Measurements from ENCODE around the gene ARHGAP23.

The ARHGAP23 gene

DNA sequence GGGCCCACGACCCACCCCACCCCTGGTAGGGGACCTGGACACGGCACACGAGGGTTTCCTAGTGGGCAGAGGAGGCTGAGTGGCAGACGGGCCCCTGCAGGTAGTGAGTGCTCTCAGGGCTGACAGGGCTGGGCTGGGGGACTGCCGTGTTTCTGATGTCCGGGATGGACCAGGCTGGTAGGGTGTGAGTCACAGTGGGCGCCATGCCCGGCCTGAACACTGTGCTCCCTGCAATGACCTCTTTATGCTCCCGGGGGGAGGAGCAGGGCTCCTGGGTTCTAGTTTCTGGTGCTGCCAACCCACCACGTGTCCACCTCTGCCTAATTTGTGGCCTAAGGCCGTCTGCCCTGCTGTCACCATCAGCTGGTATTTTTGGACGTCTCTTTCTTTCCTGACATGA is 26.3 kb downstream of the ARHGAP23 start:
- H3K27ac ChIP-seq = peak overlapping the region; percentile 29; the same call in 1 of the 2 replicates
- no peaks in the 10 kb centered on the region for H4K20me1 ChIP-seq (ENCODE audit: insufficient read depth)
- TF ChIP-seq, protein P1, sequence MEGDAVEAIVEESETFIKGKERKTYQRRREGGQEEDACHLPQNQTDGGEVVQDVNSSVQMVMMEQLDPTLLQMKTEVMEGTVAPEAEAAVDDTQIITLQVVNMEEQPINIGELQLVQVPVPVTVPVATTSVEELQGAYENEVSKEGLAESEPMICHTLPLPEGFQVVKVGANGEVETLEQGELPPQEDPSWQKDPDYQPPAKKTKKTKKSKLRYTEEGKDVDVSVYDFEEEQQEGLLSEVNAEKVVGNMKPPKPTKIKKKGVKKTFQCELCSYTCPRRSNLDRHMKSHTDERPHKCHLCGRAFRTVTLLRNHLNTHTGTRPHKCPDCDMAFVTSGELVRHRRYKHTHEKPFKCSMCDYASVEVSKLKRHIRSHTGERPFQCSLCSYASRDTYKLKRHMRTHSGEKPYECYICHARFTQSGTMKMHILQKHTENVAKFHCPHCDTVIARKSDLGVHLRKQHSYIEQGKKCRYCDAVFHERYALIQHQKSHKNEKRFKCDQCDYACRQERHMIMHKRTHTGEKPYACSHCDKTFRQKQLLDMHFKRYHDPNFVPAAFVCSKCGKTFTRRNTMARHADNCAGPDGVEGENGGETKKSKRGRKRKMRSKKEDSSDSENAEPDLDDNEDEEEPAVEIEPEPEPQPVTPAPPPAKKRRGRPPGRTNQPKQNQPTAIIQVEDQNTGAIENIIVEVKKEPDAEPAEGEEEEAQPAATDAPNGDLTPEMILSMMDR (conservative IDR thresholded peaks at IDR 0.05; ENCODE audit: low read depth, low read length) = no peak
- no peak overlapping the region for H2AFZ ChIP-seq (ENCODE audit: low read depth)
- H3K4me1 ChIP-seq (ENCODE audit: low read depth, poor library complexity, severe bottlenecking) = peaks cover 29% of the 10 kb centered on the region
- no peaks in the 10 kb centered on the region for H3K27me3 ChIP-seq (ENCODE audit: insufficient read depth, low read depth)
- H3K4me2 ChIP-seq = peak overlapping the region; percentile 27; the same call in 1 of the 2 replicates
- no peak overlapping the region for H3K4me3 ChIP-seq (IDR thresholded peaks at IDR 0.05; ENCODE audit: insufficient read depth, low read depth, low read length)
- peaks cover 4% of the 10 kb centered on the region; the same call in 1 of the 2 replicates for H3K79me2 ChIP-seq (ENCODE audit: insufficient read depth, low read depth)
- no peaks in the 10 kb centered on the region for H3K36me3 ChIP-seq (ENCODE audit: insufficient read depth)
- peak overlapping the region; percentile 14; the same call in 1 of the 2 replicates for H3K9ac ChIP-seq

DNA sequence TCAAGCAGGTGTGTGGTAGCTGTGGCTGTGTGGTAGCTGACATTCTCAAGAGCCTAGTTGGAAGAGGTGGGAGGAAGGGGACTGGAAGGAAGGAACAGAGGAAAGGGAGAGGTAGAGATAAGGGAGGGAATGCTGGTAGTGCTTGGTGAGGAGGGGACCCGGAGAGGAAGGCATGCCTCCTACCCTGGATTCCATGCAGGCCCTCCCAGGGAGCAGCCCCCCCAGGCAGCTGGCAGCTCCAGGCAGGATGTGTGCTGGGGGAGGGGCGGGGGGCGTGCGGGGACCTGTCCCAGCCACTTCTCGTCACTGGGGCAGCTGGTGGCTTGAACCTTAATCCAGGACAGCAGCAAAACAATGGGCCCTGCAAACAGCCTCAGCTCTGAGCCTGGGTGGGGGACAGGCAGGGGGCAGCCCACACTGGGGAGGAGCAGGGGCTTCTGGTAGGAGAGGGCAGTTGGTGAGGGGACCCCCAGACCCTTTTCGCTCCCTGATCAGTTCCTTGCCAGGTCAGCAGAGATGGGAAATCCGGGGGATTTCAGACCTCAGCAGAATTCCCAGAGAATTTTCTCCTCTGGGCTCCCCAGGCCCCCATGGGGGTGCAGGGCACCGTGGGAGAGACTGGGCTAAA is 27.1 kb downstream of the ARHGAP23 start:
- no peaks in the 10 kb centered on the region for H4K20me1 ChIP-seq (ENCODE audit: insufficient read depth)

DNA sequence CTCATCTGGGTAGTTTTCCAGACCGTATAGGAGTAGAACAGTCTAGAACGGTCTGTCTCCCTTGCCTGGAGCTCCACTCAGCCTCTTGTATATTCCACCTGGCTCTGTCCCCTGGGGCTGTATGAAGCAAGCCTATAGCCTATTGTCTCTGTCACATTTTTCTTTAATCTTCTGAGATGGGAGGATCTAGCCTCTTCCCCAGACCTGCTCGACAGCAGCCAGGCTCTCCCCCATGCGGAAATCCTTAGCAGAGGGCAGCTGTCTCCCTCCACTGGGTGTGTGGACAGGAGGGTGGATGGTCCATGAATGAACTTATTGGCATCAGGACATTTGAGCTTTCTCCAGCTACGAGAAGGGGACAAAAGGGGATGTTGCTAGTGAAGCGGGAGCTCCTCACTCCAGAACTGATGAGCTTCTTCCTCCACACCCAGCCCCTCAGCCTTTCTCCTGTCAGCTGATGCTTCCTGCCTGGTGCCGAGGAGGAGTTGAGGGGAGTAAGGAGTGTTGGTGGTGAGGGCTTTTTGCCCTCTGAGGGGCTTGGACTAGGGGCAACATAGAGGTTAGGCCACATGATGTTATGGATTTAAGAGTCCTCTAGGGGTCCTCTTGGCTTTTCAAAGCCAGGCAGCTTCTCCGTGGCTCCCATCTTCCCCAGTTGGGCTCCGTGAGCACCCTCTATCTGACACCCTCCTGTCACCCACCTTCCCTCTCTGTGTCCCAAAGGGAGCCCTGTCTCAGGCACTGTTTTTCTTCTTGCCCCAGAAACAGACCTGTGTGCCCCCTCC is 28.0 kb downstream of the ARHGAP23 start:
- H3K4me3 ChIP-seq (IDR thresholded peaks at IDR 0.05; ENCODE audit: insufficient read depth, low read depth, low read length) = no peak overlapping the region
- no peak overlapping the region for H2AFZ ChIP-seq (ENCODE audit: low read depth)
- H3K79me2 ChIP-seq (ENCODE audit: insufficient read depth, low read depth) = peaks cover 4% of the 10 kb centered on the region; the same call in 1 of the 2 replicates
- H3K27me3 ChIP-seq (ENCODE audit: insufficient read depth, low read depth) = no peaks in the 10 kb centered on the region
- H4K20me1 ChIP-seq (ENCODE audit: insufficient read depth) = no peaks in the 10 kb centered on the region
- peaks cover 17% of the 10 kb centered on the region for H3K4me1 ChIP-seq (ENCODE audit: low read depth, poor library complexity, severe bottlenecking)
- no peak overlapping the region for H3K4me2 ChIP-seq
- TF ChIP-seq, protein P1 (conservative IDR thresholded peaks at IDR 0.05; ENCODE audit: low read depth, low read length) = no peak
- H3K9ac ChIP-seq = no peak overlapping the region
- no peaks in the 10 kb centered on the region for H3K36me3 ChIP-seq (ENCODE audit: insufficient read depth)
- H3K27ac ChIP-seq = no peak overlapping the region

More for the DNA sequence above, 27.1 kb downstream of the ARHGAP23 start:
- H3K9ac ChIP-seq = no peak overlapping the region
- peak overlapping the region; percentile 27; the same call in 1 of the 2 replicates for H3K4me2 ChIP-seq
- H3K4me3 ChIP-seq (IDR thresholded peaks at IDR 0.05; ENCODE audit: insufficient read depth, low read depth, low read length) = no peak overlapping the region
- H2AFZ ChIP-seq (ENCODE audit: low read depth) = no peak overlapping the region
- peaks cover 23% of the 10 kb centered on the region for H3K4me1 ChIP-seq (ENCODE audit: low read depth, poor library complexity, severe bottlenecking)
- H3K27ac ChIP-seq = peak overlapping the region; percentile 29; the same call in 1 of the 2 replicates
- TF ChIP-seq, protein P1 (conservative IDR thresholded peaks at IDR 0.05; ENCODE audit: low read depth, low read length) = no peak
- H3K27me3 ChIP-seq (ENCODE audit: insufficient read depth, low read depth) = no peaks in the 10 kb centered on the region
- peaks cover 4% of the 10 kb centered on the region; the same call in 1 of the 2 replicates for H3K79me2 ChIP-seq (ENCODE audit: insufficient read depth, low read depth)
- H3K36me3 ChIP-seq (ENCODE audit: insufficient read depth) = no peaks in the 10 kb centered on the region

DNA sequence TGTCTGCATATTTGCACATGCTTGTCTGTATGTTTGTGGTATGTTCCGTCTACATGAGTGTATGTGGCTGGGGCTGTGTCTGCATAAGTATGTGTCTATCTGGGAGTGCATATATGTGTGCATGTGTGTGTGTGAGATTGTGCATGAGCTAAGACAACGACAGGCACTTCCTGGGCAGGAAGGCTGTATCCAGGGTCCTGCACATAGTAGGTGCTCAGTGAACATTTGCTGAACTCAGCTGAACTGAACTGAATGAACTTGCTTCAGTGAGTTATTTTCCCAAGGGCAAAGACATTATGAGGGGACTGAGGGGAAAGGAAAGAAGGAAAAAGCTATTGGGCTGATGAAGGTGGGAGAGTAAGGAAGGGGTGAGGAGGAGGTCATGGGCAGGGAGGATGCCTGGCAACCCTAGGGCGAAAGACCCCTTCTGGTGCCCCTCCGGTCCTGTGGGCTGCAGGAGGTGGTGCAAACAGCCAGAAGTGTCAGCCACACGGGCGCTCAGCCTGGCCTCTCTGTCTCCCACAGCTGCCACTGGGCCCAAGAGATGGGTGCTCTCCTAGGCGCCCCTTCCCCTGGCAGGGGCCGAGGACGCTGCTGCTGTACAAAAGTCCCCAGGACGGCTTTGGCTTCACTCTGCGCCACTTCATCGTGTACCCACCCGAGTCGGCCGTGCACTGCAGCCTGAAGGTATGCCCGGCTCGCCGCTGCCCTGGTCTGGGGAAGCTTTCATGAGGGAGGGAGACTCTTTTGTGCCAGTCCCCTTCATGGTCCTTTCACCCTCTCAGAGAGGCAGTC is 29.5 kb downstream of the ARHGAP23 start:
- Histone ChIP-seq H4K20me1 (ENCODE audit: insufficient read depth) (no peaks in the 10 kb centered on the region), H3K4me2 (no peak overlapping the region), H3K79me2 (ENCODE audit: insufficient read depth, low read depth) (peaks cover 4% of the 10 kb centered on the region; the same call in 1 of the 2 replicates), H3K27ac (no peak overlapping the region), H3K27me3 (ENCODE audit: insufficient read depth, low read depth) (no peaks in the 10 kb centered on the region), H2AFZ (ENCODE audit: low read depth) (no peak overlapping the region), H3K36me3 (ENCODE audit: insufficient read depth) (no peaks in the 10 kb centered on the region; the same call in 1 of the 2 replicates), H3K4me3 (IDR thresholded peaks at IDR 0.05; ENCODE audit: insufficient read depth, low read depth, low read length) (no peak overlapping the region), H3K4me1 (ENCODE audit: low read depth, poor library complexity, severe bottlenecking) (peaks cover 17% of the 10 kb centered on the region), H3K9ac (no peak overlapping the region)
- TF ChIP-seq, protein P1 (conservative IDR thresholded peaks at IDR 0.05; ENCODE audit: low read depth, low read length) = no peak
